ENCODE results near the gene CEMIP.

CEMIP gene

GRCh38 chr15:80785811-80786354, 6.7 kb downstream of the CEMIP start:
- DNase-seq (ENCODE audit: low read depth in 3 of 3, low spot score in 1 of 3): no peak

- no peak for DNase-seq (ENCODE audit: low read depth in 3 of 3, low spot score in 1 of 3)
Observed at GRCh38 chr15:80787316-80787715, 8.1 kb downstream of the CEMIP start.

- DNase-seq (ENCODE audit: low read depth in 3 of 3, low spot score in 1 of 3): no peak
Observed at GRCh38 chr15:80788536-80788935, 9.4 kb downstream of the CEMIP start.

- no peak for DNase-seq (ENCODE audit: low read depth in 3 of 3, low spot score in 1 of 3)
Observed at GRCh38 chr15:80789296-80789695, 10.1 kb downstream of the CEMIP start.

GRCh38 chr15:80789796-80790195, 10.6 kb downstream of the CEMIP start:
- no peak for DNase-seq (ENCODE audit: low read depth in 3 of 3, low spot score in 1 of 3)

- DNase-seq (ENCODE audit: low read depth in 3 of 3, low spot score in 1 of 3): no peak
Observed at GRCh38 chr15:80790236-80790635, 11.1 kb downstream of the CEMIP start.

GRCh38 chr15:80791004-80791403, 11.8 kb downstream of the CEMIP start:
- DNase-seq (ENCODE audit: low read depth in 3 of 3, low spot score in 1 of 3): no peak

GRCh38 chr15:80796407-80796806, 17.2 kb downstream of the CEMIP start:
- DNase-seq (ENCODE audit: low read depth in 3 of 3, low spot score in 1 of 3): no peak

GRCh38 chr15:80798911-80799310, 19.7 kb downstream of the CEMIP start:
- no peak for DNase-seq (ENCODE audit: low read depth in 3 of 3, low spot score in 1 of 3)

GRCh38 chr15:80800067-80800466, 20.9 kb downstream of the CEMIP start:
- DNase-seq (ENCODE audit: low read depth in 3 of 3, low spot score in 1 of 3): no peak

- no peak for DNase-seq (ENCODE audit: low read depth in 3 of 3, low spot score in 1 of 3)
Observed at GRCh38 chr15:80801891-80802680, 22.9 kb downstream of the CEMIP start.

GRCh38 chr15:80803580-80804525, 24.7 kb downstream of the CEMIP start:
- no peak for DNase-seq (ENCODE audit: low read depth in 3 of 3, low spot score in 1 of 3)

- no peak for DNase-seq (ENCODE audit: low read depth in 3 of 3, low spot score in 1 of 3)
Observed at GRCh38 chr15:80804970-80805495, 25.9 kb downstream of the CEMIP start.

GRCh38 chr15:80811781-80812315, 32.7 kb downstream of the CEMIP start:
- DNase-seq (ENCODE audit: low read depth in 3 of 3, low spot score in 1 of 3): no peak

GRCh38 chr15:80815106-80815505, 35.9 kb downstream of the CEMIP start:
- DNase-seq (ENCODE audit: low read depth in 3 of 3, low spot score in 1 of 3): no peak

- DNase-seq (ENCODE audit: low read depth in 3 of 3, low spot score in 1 of 3): no peak
Observed at GRCh38 chr15:80816049-80816653, 37.0 kb downstream of the CEMIP start.

- DNase-seq (ENCODE audit: low read depth in 3 of 3, low spot score in 1 of 3): no peak
Observed at GRCh38 chr15:80816936-80817335, 37.8 kb downstream of the CEMIP start.

- DNase-seq (ENCODE audit: low read depth in 3 of 3, low spot score in 1 of 3): no peak
Observed at GRCh38 chr15:80817901-80818300, 38.7 kb downstream of the CEMIP start.

- no peak for DNase-seq (ENCODE audit: low read depth in 3 of 3, low spot score in 1 of 3)
Observed at GRCh38 chr15:80819001-80819400, 39.8 kb downstream of the CEMIP start.

- no peak for DNase-seq (ENCODE audit: low read depth in 3 of 3, low spot score in 1 of 3)
Observed at GRCh38 chr15:80820092-80820491, 40.9 kb downstream of the CEMIP start.

GRCh38 chr15:80822256-80822655, 43.1 kb downstream of the CEMIP start:
- no peak for DNase-seq (ENCODE audit: low read depth in 3 of 3, low spot score in 1 of 3)
